Renal cortical epithelial cell (primary cell): ENCODE data around the gene HOXB7. TPM values are rescaled to one million over a fixed set of nuclear protein-coding genes. Genes with fewer than 3 reads are reported as not detected.

Experiments
- DNase-seq: peaks from one replicate; pipeline ENCODE4 v3.0.0-alpha.2; 2011; ENCODE audit warnings: low read depth
- total RNA-seq: library from RNA; depleted of rRNA; stranded (reverse); fragments of >200 nt; gene quantifications from 2 replicates; pipeline ENCODE4 v1.2.3, GENCODE V29; 2014

Gene HOXB7
- total RNA-seq, 1 donor from 2014 or later = 23.2 TPM

GRCh38 chr17:48565925-48566710 is 44.7 kb downstream of the HOXB7 start:
- no peak for DNase-seq

- DNase-seq = no peak
Observed at GRCh38 chr17:48565022-48565554, 45.7 kb downstream of the HOXB7 start.

- DNase-seq = no peak
Observed at GRCh38 chr17:48564188-48565021, 46.4 kb downstream of the HOXB7 start.

GRCh38 chr17:48563867-48564187 is 47.0 kb downstream of the HOXB7 start:
- DNase-seq = no peak

- no peak for DNase-seq
Observed at GRCh38 chr17:48563385-48563838, 47.4 kb downstream of the HOXB7 start.

- DNase-seq = no peak
Observed at GRCh38 chr17:48562934-48563333, 47.9 kb downstream of the HOXB7 start.

GRCh38 chr17:48561884-48562810 is 48.7 kb downstream of the HOXB7 start:
- peak; percentile 89 for DNase-seq

GRCh38 chr17:48559840-48560817 is 50.7 kb downstream of the HOXB7 start:
- no peak for DNase-seq

- DNase-seq = no peak
Observed at GRCh38 chr17:48559122-48559839, 51.5 kb downstream of the HOXB7 start.

- DNase-seq = no peak
Observed at GRCh38 chr17:48558831-48559121, 52.0 kb downstream of the HOXB7 start.

- no peak for DNase-seq
Observed at GRCh38 chr17:48558057-48558830, 52.6 kb downstream of the HOXB7 start.

Other genes with a start within 250 kb of the HOXB7 start
- 11.9 and 15.6 TPM in 2 replicates for gene SKAP1, start 180.8 kb downstream of the HOXB7 start, total RNA-seq
- gene HOXB1, start 80.0 kb downstream of the HOXB7 start, total RNA-seq = not detected in 2 replicates
- 17.4 and 23.7 TPM in 2 replicates for gene HOXB2, start 65.9 kb downstream of the HOXB7 start, total RNA-seq
- 2.1 and 8.7 TPM in 2 replicates for gene HOXB4, start 32.7 kb downstream of the HOXB7 start, total RNA-seq
- gene HOXB3, start 20.8 kb downstream of the HOXB7 start, total RNA-seq = 8.0 and 36.2 TPM in 2 replicates
- 0.35 and 2.4 TPM in 2 replicates for gene HOXB5, start 17.2 kb downstream of the HOXB7 start, total RNA-seq
- gene HOXB6, start 6.0 kb downstream of the HOXB7 start, total RNA-seq = 16.3 and 56.2 TPM in 2 replicates
- 8.3 and 65.8 TPM in 2 replicates for gene HOXB8, start 4.3 kb upstream of the HOXB7 start, total RNA-seq
- 17.5 and 49.2 TPM in 2 replicates for gene HOXB9, start 15.3 kb upstream of the HOXB7 start, total RNA-seq
- not detected in 2 replicates for gene PRAC1, start 111.5 kb upstream of the HOXB7 start, total RNA-seq
- gene PRAC2, start 112.2 kb upstream of the HOXB7 start, total RNA-seq = not detected in 2 replicates
- 0.10 TPM in 1 of 2 replicates, not detected in the other for gene HOXB13, start 117.7 kb upstream of the HOXB7 start, total RNA-seq
- gene TTLL6, start 206.2 kb upstream of the HOXB7 start, total RNA-seq = 0.35 and 0.45 TPM in 2 replicates
- 32.8 and 62.6 TPM in 2 replicates for gene CALCOCO2, start 220.0 kb upstream of the HOXB7 start, total RNA-seq